ENCODE results near the gene MLLT3.

GRCh38 chr9:20387062-20387461 lies 235.2 kb downstream of the MLLT3 start:
- no peak for TF ChIP-seq POLR2AphosphoS5 (IDR thresholded peaks at IDR 0.05; ENCODE audit: low read depth, low read length)
- no peak for TF ChIP-seq POLR2A (IDR thresholded peaks at IDR 0.05; ENCODE audit: low read depth, low read length)
- TF ChIP-seq SPI1 (IDR thresholded peaks at IDR 0.05; ENCODE audit: low read depth, low read length), result no peak
- no peak for TF ChIP-seq PAX5 (IDR thresholded peaks at IDR 0.05; ENCODE audit: insufficient read depth, low read length, severe bottlenecking)
